Mesendoderm (in vitro differentiated cells): ENCODE data around the gene TET2.

ENCODE experiments used
- DNase-seq: peaks from one replicate; pipeline ENCODE4 v3.0.0; 2013
- H2AK5ac ChIP-seq: 2 replicates; pipeline ENCODE4 v1.6.1; 2013; ENCODE audit warnings: low read length, inconsistent platforms
- H2BK120ac ChIP-seq: 2 replicates; pipeline ENCODE4 v1.6.1; 2013; ENCODE audit warnings: low read depth, mild to moderate bottlenecking, low read length, moderate library complexity, mixed read lengths
- H2BK15ac ChIP-seq: replicated peaks from 2 replicates; pipeline ENCODE4 v1.6.1; 2013; ENCODE audit warnings: low read depth, mild to moderate bottlenecking, moderate library complexity
- H2BK5ac ChIP-seq: 2 replicates; pipeline ENCODE4 v1.6.1; 2013; ENCODE audit warnings: low read length, inconsistent platforms
- H3K18ac ChIP-seq: 2 replicates; pipeline ENCODE4 v1.6.1; 2013; ENCODE audit warnings: mild to moderate bottlenecking, low read length, mixed read lengths
- H3K23ac ChIP-seq: one replicate; pipeline ENCODE4 v1.6.1; 2013; ENCODE audit warnings: low read length
- H3K27ac ChIP-seq: 2 replicates; pipeline ENCODE4 v1.5.1; 2013; ENCODE audit warnings: low read depth, mild to moderate bottlenecking, inconsistent platforms, low read length, moderate library complexity
- H3K27me3 ChIP-seq: 2 replicates; pipeline ENCODE4 v1.6.1; 2013; ENCODE audit warnings: low read length, control low read depth, mild to moderate bottlenecking, inconsistent platforms; ENCODE audit not compliant: insufficient read depth, poor library complexity
- H3K36me3 ChIP-seq: 2 replicates; pipeline ENCODE4 v1.6.1; 2013; ENCODE audit warnings: low read length, inconsistent platforms; ENCODE audit not compliant: control insufficient read depth, insufficient read depth
- H3K4ac ChIP-seq: one replicate; pipeline ENCODE4 v1.6.1; 2013; ENCODE audit warnings: low read depth, mild to moderate bottlenecking, low read length, moderate library complexity
- H3K4me1 ChIP-seq: 2 replicates; pipeline ENCODE4 v1.6.1; 2013; ENCODE audit warnings: low read depth, low read length, inconsistent platforms; ENCODE audit not compliant: control insufficient read depth
- H3K4me2 ChIP-seq: 2 replicates; pipeline ENCODE4 v1.6.1; 2013; ENCODE audit warnings: low read length
- H3K4me3 ChIP-seq: 2 replicates; pipeline ENCODE4 v1.5.1; 2013; ENCODE audit warnings: mild to moderate bottlenecking, low read length
- H3K56ac ChIP-seq: one replicate; pipeline ENCODE4 v1.6.1; 2013; ENCODE audit warnings: low read length
- H3K79me1 ChIP-seq: 2 replicates; pipeline ENCODE4 v1.6.1; 2013; ENCODE audit warnings: low read length, inconsistent platforms
- H3K79me2 ChIP-seq: 2 replicates; pipeline ENCODE4 v1.6.1; 2013; ENCODE audit warnings: mild to moderate bottlenecking, low read length; ENCODE audit not compliant: control insufficient read depth, insufficient read depth
- H3K9ac ChIP-seq: 2 replicates; pipeline ENCODE4 v1.6.1; 2013; ENCODE audit warnings: low read length, inconsistent platforms
- H4K5ac ChIP-seq: one replicate; pipeline ENCODE4 v1.6.1; 2013; ENCODE audit warnings: low read length
- H4K8ac ChIP-seq: one replicate; pipeline ENCODE4 v1.6.1; 2013; ENCODE audit warnings: low read depth, mild to moderate bottlenecking, control low read depth, low read length, moderate library complexity
- WGBS: extraction: QIAGEN DNeasy Blood & Tissue Kit; methylation state at CpG from one replicate; pipeline ENCODE4 v1.1.7; 2013; ENCODE audit warnings: low lambda C conversion rate, missing lambda C conversion rate; ENCODE audit not compliant: insufficient coverage; ENCODE audit errors: extremely low coverage; 5-methylcytosine and 5-hydroxymethylcytosine counted together

TET2 gene

GRCh38 chr4:105276361-105277104 is 129.9 kb downstream of the TET2 start:
- Histone ChIP-seq H3K36me3 (no peaks in the 10 kb centered on the region), H3K4me1 (no peaks in the 10 kb centered on the region), H2AK5ac (no peak overlapping the region), H3K27me3 (no peaks in the 10 kb centered on the region), H2BK5ac (no peak overlapping the region), H3K4me2 (no peak overlapping the region), H2BK120ac (no peak overlapping the region), H3K18ac (no peak overlapping the region), H3K4ac (no peak overlapping the region), H2BK15ac (no peak overlapping the region), H3K79me2 (no peaks in the 10 kb centered on the region), H4K8ac (no peak overlapping the region), H3K23ac (no peak overlapping the region), H3K56ac (no peak overlapping the region), H3K79me1 (no peaks in the 10 kb centered on the region), H3K9ac (no peak overlapping the region), H3K4me3 (no peak overlapping the region), H4K5ac (no peak overlapping the region), H3K27ac (no peak overlapping the region)
- no CpG with 5 or more reads among the region's 9 CpGs for WGBS
- no peak for DNase-seq

GRCh38 chr4:105277702-105278101 is 131.0 kb downstream of the TET2 start:
- H4K5ac ChIP-seq: no peak overlapping the region
- no peaks in the 10 kb centered on the region for H3K79me1 ChIP-seq
- H3K4ac ChIP-seq: no peak overlapping the region
- DNase-seq: no peak
- no peaks in the 10 kb centered on the region for H3K4me1 ChIP-seq
- no CpG with 5 or more reads among the region's 1 CpG for WGBS
- no peaks in the 10 kb centered on the region for H3K36me3 ChIP-seq
- no peak overlapping the region for H3K4me3 ChIP-seq
- H3K9ac ChIP-seq: no peak overlapping the region
- no peak overlapping the region for H3K23ac ChIP-seq
- H2AK5ac ChIP-seq: no peak overlapping the region
- H3K27ac ChIP-seq: no peak overlapping the region
- H3K4me2 ChIP-seq: no peak overlapping the region
- no peak overlapping the region for H3K18ac ChIP-seq
- no peak overlapping the region for H2BK120ac ChIP-seq
- no peak overlapping the region for H4K8ac ChIP-seq
- no peak overlapping the region for H2BK5ac ChIP-seq
- H3K56ac ChIP-seq: no peak overlapping the region
- H2BK15ac ChIP-seq: no peak overlapping the region
- no peaks in the 10 kb centered on the region for H3K27me3 ChIP-seq
- H3K79me2 ChIP-seq: no peaks in the 10 kb centered on the region

- H3K4me1 ChIP-seq: no peaks in the 10 kb centered on the region
- no CpG with 5 or more reads among the region's 1 CpG for WGBS
Measured at GRCh38 chr4:105279314-105279713, 132.6 kb downstream of the TET2 start.

GRCh38 chr4:105280338-105281123 is 133.9 kb downstream of the TET2 start:
- Histone ChIP-seq H3K56ac (no peak overlapping the region), H3K9ac (no peak overlapping the region), H3K36me3 (no peaks in the 10 kb centered on the region), H3K79me2 (no peaks in the 10 kb centered on the region), H3K79me1 (no peaks in the 10 kb centered on the region), H3K4me3 (no peak overlapping the region), H3K18ac (no peak overlapping the region), H2BK15ac (no peak overlapping the region), H2BK120ac (no peak overlapping the region), H3K4me1 (no peaks in the 10 kb centered on the region), H4K5ac (no peak overlapping the region), H3K27ac (no peak overlapping the region), H3K4ac (no peak overlapping the region), H3K27me3 (no peaks in the 10 kb centered on the region), H3K4me2 (no peak overlapping the region), H3K23ac (no peak overlapping the region), H4K8ac (no peak overlapping the region), H2BK5ac (no peak overlapping the region), H2AK5ac (no peak overlapping the region)
- no CpG with 5 or more reads among the region's 1 CpG for WGBS
- no peak for DNase-seq

More at GRCh38 chr4:105279314-105279713, 132.6 kb downstream of the TET2 start:
- no peaks in the 10 kb centered on the region for H3K79me2 ChIP-seq
- H3K4ac ChIP-seq: no peak overlapping the region
- H4K5ac ChIP-seq: no peak overlapping the region
- H3K18ac ChIP-seq: no peak overlapping the region
- no peak overlapping the region for H3K56ac ChIP-seq
- no peak overlapping the region for H3K27ac ChIP-seq
- no peaks in the 10 kb centered on the region for H3K27me3 ChIP-seq
- H3K4me3 ChIP-seq: no peak overlapping the region
- no peaks in the 10 kb centered on the region for H3K79me1 ChIP-seq
- H3K9ac ChIP-seq: no peak overlapping the region
- no peak overlapping the region for H3K23ac ChIP-seq
- H4K8ac ChIP-seq: no peak overlapping the region
- no peak overlapping the region for H2BK120ac ChIP-seq
- no peak overlapping the region for H2BK5ac ChIP-seq
- H3K4me2 ChIP-seq: no peak overlapping the region
- no peak overlapping the region for H2BK15ac ChIP-seq
- DNase-seq: no peak
- H3K36me3 ChIP-seq: no peaks in the 10 kb centered on the region
- no peak overlapping the region for H2AK5ac ChIP-seq

- Histone ChIP-seq H3K23ac (no peak overlapping the region), H3K4ac (no peak overlapping the region), H3K4me3 (no peak overlapping the region), H2AK5ac (no peak overlapping the region), H4K8ac (no peak overlapping the region), H3K27ac (no peak overlapping the region), H2BK15ac (no peak overlapping the region), H4K5ac (no peak overlapping the region), H3K79me2 (no peaks in the 10 kb centered on the region), H3K4me2 (no peak overlapping the region), H2BK120ac (no peak overlapping the region), H3K4me1 (no peaks in the 10 kb centered on the region), H3K18ac (no peak overlapping the region), H3K9ac (no peak overlapping the region), H3K27me3 (no peaks in the 10 kb centered on the region), H3K36me3 (no peaks in the 10 kb centered on the region), H3K79me1 (no peaks in the 10 kb centered on the region), H2BK5ac (no peak overlapping the region), H3K56ac (no peak overlapping the region)
- no CpG with 5 or more reads among the region's 5 CpGs for WGBS
- no peak for DNase-seq
Measured at GRCh38 chr4:105281124-105281415, 134.4 kb downstream of the TET2 start.
